Mesothelial cell of epicardium (in vitro differentiated cells): ENCODE data around the gene GPR183. TPM values are rescaled to one million over a fixed set of nuclear protein-coding genes. Genes with fewer than 3 reads are reported as not detected.

ENCODE experiments used
- DNase-seq, 2 experiments: peaks; one replicate each; pipeline ENCODE4 v3.0.0; 2021; ENCODE audit warnings: low spot score in 2 of 2; ENCODE audit not compliant: unreplicated experiment in 2 of 2
- H3K27ac Mint-ChIP-seq: 2 replicates; pipeline ENCODE4 v1.8.0; 2021; ENCODE audit warnings: mixed read lengths
- H3K27me3 Mint-ChIP-seq: 2 replicates; pipeline ENCODE4 v1.8.0; 2021; ENCODE audit warnings: low read depth, mixed read lengths
- H3K36me3 Mint-ChIP-seq: 2 replicates; pipeline ENCODE4 v1.8.0; 2021; ENCODE audit warnings: mixed read lengths
- H3K4me1 Mint-ChIP-seq: 2 replicates; pipeline ENCODE4 v1.8.0; 2021; ENCODE audit warnings: mixed read lengths
- H3K4me3 Mint-ChIP-seq: 2 replicates; pipeline ENCODE4 v1.8.0; 2021; ENCODE audit warnings: mild to moderate bottlenecking, moderate library complexity, mixed read lengths
- H3K9me3 Mint-ChIP-seq: 2 replicates; pipeline ENCODE4 v1.8.0; 2021; ENCODE audit warnings: mixed read lengths
- CTCF ChIP-seq: fragments of 200-600 bp; sonication (generic); IDR thresholded peaks from one replicate; pipeline ENCODE4 v1.5.0; 2021; ENCODE audit warnings: antibody characterized with exemption; ENCODE audit not compliant: unreplicated experiment
- total RNA-seq: library from RNA; stranded (reverse); gene quantifications from 3 replicates; pipeline ENCODE4 v1.2.1, GENCODE V29; 2021

Gene GPR183
- total RNA-seq, 1 donor from 2014 or later: 0.25 TPM

GRCh38 chr13:99353836-99354235 is 46.6 kb upstream of the GPR183 start:
- no peak for DNase-seq
- Mint-ChIP-seq H3K27ac (no peak overlapping the region), H3K4me1 (peaks cover 21% of the 10 kb centered on the region), H3K9me3 (no peaks in the 10 kb centered on the region), H3K36me3 (peaks cover 27% of the 10 kb centered on the region), H3K4me3 (no peak overlapping the region), H3K27me3 (no peaks in the 10 kb centered on the region)
- no peak for TF ChIP-seq CTCF

- no peaks in the 10 kb centered on the region for H3K9me3 Mint-ChIP-seq
Measured at GRCh38 chr13:99353246-99353600, 46.0 kb upstream of the GPR183 start.

GRCh38 chr13:99352351-99353245 is 45.4 kb upstream of the GPR183 start:
- Mint-ChIP-seq H3K9me3 (no peaks in the 10 kb centered on the region), H3K4me1 (peaks cover 21% of the 10 kb centered on the region), H3K36me3 (peaks cover 30% of the 10 kb centered on the region), H3K27me3 (no peaks in the 10 kb centered on the region), H3K27ac (no peak overlapping the region), H3K4me3 (no peak overlapping the region)
- DNase-seq: no peak
- no peak for TF ChIP-seq CTCF

More at GRCh38 chr13:99353246-99353600, 46.0 kb upstream of the GPR183 start:
- Mint-ChIP-seq H3K27ac (no peak overlapping the region), H3K27me3 (no peaks in the 10 kb centered on the region), H3K4me1 (peaks cover 21% of the 10 kb centered on the region), H3K4me3 (no peak overlapping the region), H3K36me3 (peaks cover 28% of the 10 kb centered on the region)
- no peak for DNase-seq
- TF ChIP-seq CTCF: no peak

- peaks cover 33% of the 10 kb centered on the region for H3K36me3 Mint-ChIP-seq
- H3K27me3 Mint-ChIP-seq: no peaks in the 10 kb centered on the region
- H3K4me3 Mint-ChIP-seq: no peak overlapping the region
- no peak for TF ChIP-seq CTCF
- no peaks in the 10 kb centered on the region for H3K9me3 Mint-ChIP-seq
- no peak overlapping the region for H3K27ac Mint-ChIP-seq
- DNase-seq: no peak
- peaks cover 18% of the 10 kb centered on the region for H3K4me1 Mint-ChIP-seq
Measured at GRCh38 chr13:99351772-99352171, 44.6 kb upstream of the GPR183 start.

GRCh38 chr13:99350191-99350590 is 43.0 kb upstream of the GPR183 start:
- no peak for DNase-seq
- Mint-ChIP-seq H3K27me3 (no peaks in the 10 kb centered on the region), H3K27ac (no peak overlapping the region), H3K36me3 (peaks cover 35% of the 10 kb centered on the region), H3K9me3 (no peaks in the 10 kb centered on the region), H3K4me1 (peaks cover 8% of the 10 kb centered on the region), H3K4me3 (no peak overlapping the region)
- no peak for TF ChIP-seq CTCF
